Smooth muscle cell (in vitro differentiated cells): ENCODE data around the gene PDE4A. TPM values are rescaled to one million over a fixed set of nuclear protein-coding genes. Genes with fewer than 3 reads are reported as not detected.
"Not testable (repeated sequence)": the region's sequence is repeated elsewhere in the genome, so short reads cannot be mapped to it uniquely, and the experiment has no call there.

Experiments
- DNase-seq: peaks from one replicate; lab custom pipeline; 2025; ENCODE audit not compliant: unreplicated experiment; lab: John Stamatoyannopoulos, UW
- H2AFZ ChIP-seq: fragments of 200-600 bp; sonication (generic); 2 replicates; pipeline ENCODE4 v1.6.0; 2016; ENCODE audit warnings: antibody characterized with exemption, low read depth, mild to moderate bottlenecking
- H3F3A ChIP-seq: fragments of 200-600 bp; sonication (generic); 2 replicates; pipeline ENCODE4 v1.6.0; 2017; ENCODE audit warnings: antibody characterized with exemption, low read depth
- H3K27ac ChIP-seq: fragments of 200-600 bp; sonication (generic); 2 replicates; pipeline ENCODE4 v1.5.1; 2016; ENCODE audit warnings: low read depth, mild to moderate bottlenecking
- H3K27me3 ChIP-seq: fragments of 200-600 bp; sonication (generic); 2 replicates; pipeline ENCODE4 v1.6.1; 2016; ENCODE audit warnings: low read depth, mild to moderate bottlenecking
- H3K36me3 ChIP-seq: fragments of 200-600 bp; sonication (generic); 2 replicates; pipeline ENCODE4 v1.5.1; 2016; ENCODE audit warnings: low read depth
- H3K4me1 ChIP-seq: fragments of 200-600 bp; sonication (generic); 2 replicates; pipeline ENCODE4 v1.5.1; 2016; ENCODE audit warnings: low read depth
- H3K4me2 ChIP-seq: fragments of 200-600 bp; sonication (generic); 2 replicates; pipeline ENCODE4 v1.6.0; 2016; ENCODE audit warnings: mild to moderate bottlenecking
- H3K4me3 ChIP-seq: fragments of 200-600 bp; sonication (generic); 2 replicates; pipeline ENCODE4 v1.5.1; 2016; ENCODE audit warnings: mild to moderate bottlenecking
- H3K79me2 ChIP-seq: fragments of 200-600 bp; sonication (generic); 2 replicates; pipeline ENCODE4 v1.6.0; 2016; ENCODE audit warnings: low read depth, mild to moderate bottlenecking
- H3K9ac ChIP-seq: fragments of 200-600 bp; sonication (generic); 2 replicates; pipeline ENCODE4 v1.6.0; 2016; ENCODE audit warnings: low read depth
- H3K9me3 ChIP-seq: fragments of 200-600 bp; sonication (generic); replicated peaks from 2 replicates; pipeline ENCODE4 v1.5.1; 2016; ENCODE audit warnings: low read depth
- H4K20me1 ChIP-seq: fragments of 200-600 bp; sonication (generic); 2 replicates; pipeline ENCODE4 v1.6.0; 2016; ENCODE audit warnings: low read depth
- WGBS: methylation state at CpG from one replicate; pipeline ENCODE4 v1.1.7; 2016; ENCODE audit warnings: low lambda C conversion rate; 5-methylcytosine and 5-hydroxymethylcytosine counted together
- polyA plus RNA-seq: library from polyadenylated mRNA; unstranded; fragments of >200 nt; fragmentation: Nextera tagmentation; extraction: Ambion mirVana; gene quantifications from 2 replicates; pipeline ENCODE4 v1.2.1, GENCODE V29; 2016
- total RNA-seq: library from RNA; depleted of rRNA; stranded (reverse); fragments of >200 nt; gene quantifications from 2 replicates; pipeline ENCODE4 v1.2.3, GENCODE V29; 2014
- TF ChIP-seq, protein P1 (sequence below): fragments of 200-600 bp; sonication (generic); IDR thresholded peaks from 2 replicates; pipeline ENCODE4 v1.5.1; 2017; ENCODE audit warnings: borderline replicate concordance, mild to moderate bottlenecking, antibody characterized with exemption; ENCODE audit not compliant: insufficient read depth, poor library complexity, severe bottlenecking

PDE4A gene
- total RNA-seq (2.7 and 3.3 TPM in 2 replicates), polyA plus RNA-seq (12.3 and 16.4 TPM in 2 replicates)

DNA sequence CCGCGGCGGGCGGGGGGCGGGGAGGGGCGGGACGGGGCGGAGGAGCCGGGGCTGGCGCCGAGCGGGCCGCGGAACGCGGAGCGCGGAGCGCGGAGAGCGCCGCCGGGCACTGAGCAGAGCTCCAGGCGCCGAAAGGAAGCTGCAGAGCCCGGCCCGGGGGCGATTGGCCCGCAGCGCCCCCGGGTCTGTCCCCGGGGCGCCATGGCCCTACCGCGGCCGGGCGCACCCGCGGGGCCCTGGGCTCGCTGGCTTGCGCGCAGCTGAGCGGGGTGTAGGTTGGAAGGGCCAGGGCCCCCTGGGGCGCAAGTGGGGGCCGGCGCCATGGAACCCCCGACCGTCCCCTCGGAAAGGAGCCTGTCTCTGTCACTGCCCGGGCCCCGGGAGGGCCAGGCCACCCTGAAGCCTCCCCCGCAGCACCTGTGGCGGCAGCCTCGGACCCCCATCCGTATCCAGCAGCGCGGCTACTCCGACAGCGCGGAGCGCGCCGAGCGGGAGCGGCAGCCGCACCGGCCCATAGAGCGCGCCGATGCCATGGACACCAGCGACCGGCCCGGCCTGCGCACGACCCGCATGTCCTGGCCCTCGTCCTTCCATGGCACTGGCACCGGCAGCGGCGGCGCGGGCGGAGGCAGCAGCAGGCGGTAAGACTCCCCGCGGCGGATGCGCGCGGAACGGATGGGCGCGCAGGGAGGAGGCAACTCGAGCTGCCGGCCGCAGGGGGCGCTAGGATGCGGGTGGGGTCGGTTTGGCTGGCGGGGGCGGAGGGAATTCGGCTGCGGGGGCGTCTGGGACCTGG lies at the start of gene PDE4A:
TSS of gene PDE4A (plus strand) at position 95 of the 796 bp plus-strand sequence. CDS start at position 322, 227 bp downstream.
- Histone ChIP-seq H3K36me3 (no peaks in the 10 kb centered on the region), H3K9ac (no peak within 1 kb of the TSS), H3K27me3 (peaks cover 75% of the 10 kb centered on the region), H3K4me2 (peak within 1 kb of the TSS; percentile 81), H3K4me1 (peaks cover 14% of the 10 kb centered on the region), H2AFZ (no peak within 1 kb of the TSS), H3F3A (peaks cover 4% of the 10 kb centered on the region), H4K20me1 (no peaks in the 10 kb centered on the region), H3K4me3 (peak within 1 kb of the TSS; percentile 32), H3K27ac (no peak within 1 kb of the TSS), H3K79me2 (no peaks in the 10 kb centered on the region), H3K9me3 (no peaks in the 10 kb centered on the region)
- under 1% methylated on average over 69 of the region's 104 CpGs for WGBS
- TF ChIP-seq, protein P1, sequence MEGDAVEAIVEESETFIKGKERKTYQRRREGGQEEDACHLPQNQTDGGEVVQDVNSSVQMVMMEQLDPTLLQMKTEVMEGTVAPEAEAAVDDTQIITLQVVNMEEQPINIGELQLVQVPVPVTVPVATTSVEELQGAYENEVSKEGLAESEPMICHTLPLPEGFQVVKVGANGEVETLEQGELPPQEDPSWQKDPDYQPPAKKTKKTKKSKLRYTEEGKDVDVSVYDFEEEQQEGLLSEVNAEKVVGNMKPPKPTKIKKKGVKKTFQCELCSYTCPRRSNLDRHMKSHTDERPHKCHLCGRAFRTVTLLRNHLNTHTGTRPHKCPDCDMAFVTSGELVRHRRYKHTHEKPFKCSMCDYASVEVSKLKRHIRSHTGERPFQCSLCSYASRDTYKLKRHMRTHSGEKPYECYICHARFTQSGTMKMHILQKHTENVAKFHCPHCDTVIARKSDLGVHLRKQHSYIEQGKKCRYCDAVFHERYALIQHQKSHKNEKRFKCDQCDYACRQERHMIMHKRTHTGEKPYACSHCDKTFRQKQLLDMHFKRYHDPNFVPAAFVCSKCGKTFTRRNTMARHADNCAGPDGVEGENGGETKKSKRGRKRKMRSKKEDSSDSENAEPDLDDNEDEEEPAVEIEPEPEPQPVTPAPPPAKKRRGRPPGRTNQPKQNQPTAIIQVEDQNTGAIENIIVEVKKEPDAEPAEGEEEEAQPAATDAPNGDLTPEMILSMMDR = peak; percentile 47
- no peak for DNase-seq

DNA sequence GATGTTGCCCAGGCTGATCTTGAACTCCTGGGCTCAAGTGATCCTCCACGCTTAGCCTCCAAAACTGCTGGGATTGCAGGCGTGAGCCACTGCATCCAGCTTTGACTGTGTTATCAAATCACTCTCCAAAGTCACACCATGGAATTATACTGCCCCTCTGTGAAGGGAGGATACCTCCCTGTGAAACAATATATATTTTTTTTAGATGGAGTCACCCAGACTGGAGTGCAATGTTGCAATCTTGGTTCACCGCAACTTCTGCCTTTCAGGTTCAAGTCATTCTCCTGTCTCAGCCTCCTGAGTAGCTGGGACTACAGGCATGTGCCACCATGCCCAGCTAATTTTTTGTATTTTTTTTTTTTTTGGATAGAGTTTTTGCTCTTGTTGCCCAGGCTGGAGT lies 47.6 kb upstream of the PDE4A start:
- Histone ChIP-seq H3K4me3 (no peak overlapping the region), H3K4me2 (no peak overlapping the region), H3F3A (no peaks in the 10 kb centered on the region), H3K9me3 (no peaks in the 10 kb centered on the region), H3K9ac (no peak overlapping the region), H3K27me3 (no peaks in the 10 kb centered on the region), H4K20me1 (no peaks in the 10 kb centered on the region), H3K36me3 (no peaks in the 10 kb centered on the region), H3K4me1 (no peaks in the 10 kb centered on the region), H2AFZ (no peak overlapping the region), H3K79me2 (no peaks in the 10 kb centered on the region), H3K27ac (no peak overlapping the region)
- no peak for DNase-seq
- WGBS = 100% methylated on average over 3 of the region's 3 CpGs
- TF ChIP-seq, protein P1 = no peak

DNA sequence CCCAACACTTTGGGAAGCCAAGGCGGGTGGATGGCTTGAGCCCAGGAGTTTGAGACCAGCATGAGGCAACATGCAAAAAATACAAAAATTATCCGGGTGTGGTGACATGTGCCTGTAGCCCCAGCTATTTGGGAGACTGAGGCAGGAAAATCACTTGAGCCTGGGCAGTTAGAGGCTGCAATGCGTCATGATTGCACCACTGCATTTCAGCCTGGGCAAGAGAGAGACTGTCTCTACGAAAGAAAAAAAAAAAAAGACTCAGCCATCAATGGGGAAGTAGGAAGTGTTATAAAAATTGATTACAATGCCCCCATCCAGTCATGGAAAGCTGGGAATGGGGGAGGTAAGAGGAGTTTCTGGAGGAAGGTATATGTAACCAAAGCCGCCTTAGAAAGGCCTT lies 45.4 kb upstream of the PDE4A start:
- Histone ChIP-seq H2AFZ (no peak overlapping the region), H3K27ac (no peak overlapping the region), H4K20me1 (no peaks in the 10 kb centered on the region), H3K9ac (no peak overlapping the region), H3F3A (no peaks in the 10 kb centered on the region), H3K9me3 (no peaks in the 10 kb centered on the region), H3K4me1 (peaks cover 4% of the 10 kb centered on the region), H3K4me3 (no peak overlapping the region), H3K79me2 (peaks cover 6% of the 10 kb centered on the region), H3K27me3 (no peaks in the 10 kb centered on the region), H3K36me3 (no peaks in the 10 kb centered on the region), H3K4me2 (no peak overlapping the region)
- TF ChIP-seq, protein P1 = no peak
- no peak for DNase-seq
- 95% methylated on average over 5 of the region's 5 CpGs for WGBS

DNA sequence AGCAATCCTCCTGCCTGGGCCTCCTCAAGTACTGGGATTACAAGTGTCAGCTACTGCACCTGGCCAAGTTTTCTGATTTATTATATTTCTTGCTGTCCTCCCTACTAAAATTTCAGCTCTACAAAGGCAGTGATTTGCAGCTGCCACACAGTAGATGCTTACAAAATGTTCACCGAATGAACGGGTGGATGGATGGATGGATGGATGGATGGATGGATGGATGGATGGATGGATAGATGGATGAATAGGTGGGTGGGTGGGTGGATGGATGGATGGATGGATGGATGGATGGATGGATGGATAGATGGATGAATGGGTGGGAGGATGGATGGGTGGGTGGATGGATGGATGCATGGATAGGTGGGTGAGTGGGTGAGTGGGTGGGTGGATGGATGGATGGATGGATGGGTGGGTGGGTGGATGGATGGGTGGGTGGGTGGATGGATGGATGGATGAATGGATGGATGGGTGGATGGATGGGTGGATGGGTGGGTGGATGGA lies 43.1 kb upstream of the PDE4A start:
- not testable (repeated sequence) for H3K79me2 ChIP-seq, H3K9ac ChIP-seq, H3K36me3 ChIP-seq, H4K20me1 ChIP-seq, H3K4me3 ChIP-seq, DNase-seq, H3F3A ChIP-seq, H3K4me2 ChIP-seq, H3K27me3 ChIP-seq, H3K4me1 ChIP-seq, H3K27ac ChIP-seq, H3K9me3 ChIP-seq, H2AFZ ChIP-seq
- 98% methylated on average over 2 of the region's 2 CpGs for WGBS
